Chondrocyte (in vitro differentiated cells): Measurements from ENCODE around the gene WDR93. TPM values are rescaled to one million over a fixed set of nuclear protein-coding genes. Genes with fewer than 3 reads are reported as not detected.
A peak's percentile ranks its signal among the peaks of the same experiment; 100 is the strongest.

ENCODE experiments used
- DNase-seq: peaks from one replicate; pipeline ENCODE4 v3.0.0; 2021; ENCODE audit warnings: mixed read lengths, low spot score
- H3K27ac Mint-ChIP-seq: one replicate; pipeline ENCODE4 v1.8.0; 2021; ENCODE audit warnings: mild to moderate bottlenecking, moderate library complexity, mixed read lengths; ENCODE audit not compliant: unreplicated experiment
- H3K27me3 Mint-ChIP-seq: 2 replicates; pipeline ENCODE4 v1.8.0; 2021; ENCODE audit warnings: low read depth, mixed read lengths
- H3K36me3 Mint-ChIP-seq: 2 replicates; pipeline ENCODE4 v1.8.0; 2021; ENCODE audit warnings: low read depth, mixed read lengths
- H3K4me1 Mint-ChIP-seq: 2 replicates; pipeline ENCODE4 v1.8.0; 2021; ENCODE audit warnings: low read depth, mild to moderate bottlenecking, mixed read lengths
- H3K4me3 Mint-ChIP-seq: one replicate; pipeline ENCODE4 v1.8.0; 2021; ENCODE audit warnings: mild to moderate bottlenecking, moderate library complexity, mixed read lengths; ENCODE audit not compliant: unreplicated experiment
- H3K9me3 Mint-ChIP-seq: 2 replicates; pipeline ENCODE4 v1.8.0; 2021; ENCODE audit warnings: low read depth, mixed read lengths
- CTCF ChIP-seq: fragments of 200-600 bp; sonication (generic); IDR thresholded peaks from 2 replicates; pipeline ENCODE4 v1.5.0; 2021; ENCODE audit warnings: antibody characterized with exemption, mild to moderate bottlenecking, moderate library complexity
- total RNA-seq: library from RNA; stranded (reverse); gene quantifications from 3 replicates; pipeline ENCODE4 v1.2.1, GENCODE V29; 2021

The WDR93 gene
- total RNA-seq, 1 donor from 2014 or later: not detected

- no peak overlapping the region for H3K27ac Mint-ChIP-seq
- H3K4me3 Mint-ChIP-seq: no peak overlapping the region
- H3K27me3 Mint-ChIP-seq: no peaks in the 10 kb centered on the region
- H3K9me3 Mint-ChIP-seq: no peaks in the 10 kb centered on the region
- no peaks in the 10 kb centered on the region for H3K36me3 Mint-ChIP-seq
- no peak for DNase-seq
- peaks cover 23% of the 10 kb centered on the region for H3K4me1 Mint-ChIP-seq
- TF ChIP-seq CTCF: no peak
Measured at GRCh38 chr15:89669309-89669865, 21.2 kb upstream of the WDR93 start.

GRCh38 chr15:89669941-89670340 lies 20.7 kb upstream of the WDR93 start:
- Mint-ChIP-seq H3K9me3 (no peaks in the 10 kb centered on the region), H3K27ac (no peak overlapping the region), H3K4me3 (no peak overlapping the region), H3K36me3 (no peaks in the 10 kb centered on the region), H3K27me3 (no peaks in the 10 kb centered on the region), H3K4me1 (peaks cover 19% of the 10 kb centered on the region)
- DNase-seq: no peak
- no peak for TF ChIP-seq CTCF

- Mint-ChIP-seq H3K36me3 (no peaks in the 10 kb centered on the region), H3K27ac (no peak overlapping the region), H3K27me3 (no peaks in the 10 kb centered on the region), H3K4me3 (no peak overlapping the region), H3K9me3 (no peaks in the 10 kb centered on the region), H3K4me1 (peaks cover 16% of the 10 kb centered on the region)
- no peak for TF ChIP-seq CTCF
- DNase-seq: no peak
Measured at GRCh38 chr15:89670971-89671560, 19.5 kb upstream of the WDR93 start.

- no peak overlapping the region for H3K27ac Mint-ChIP-seq
- peaks cover 16% of the 10 kb centered on the region for H3K4me1 Mint-ChIP-seq
- no peak overlapping the region for H3K4me3 Mint-ChIP-seq
- no peaks in the 10 kb centered on the region for H3K36me3 Mint-ChIP-seq
- H3K9me3 Mint-ChIP-seq: no peaks in the 10 kb centered on the region
- DNase-seq: no peak
- H3K27me3 Mint-ChIP-seq: no peaks in the 10 kb centered on the region
- TF ChIP-seq CTCF: no peak
Measured at GRCh38 chr15:89671687-89672086, 18.9 kb upstream of the WDR93 start.

GRCh38 chr15:89672221-89673164 lies 18.1 kb upstream of the WDR93 start:
- H3K9me3 Mint-ChIP-seq: no peaks in the 10 kb centered on the region
- H3K27me3 Mint-ChIP-seq: no peaks in the 10 kb centered on the region

More at GRCh38 chr15:89672221-89673164, 18.1 kb upstream of the WDR93 start:
- peak overlapping the region; percentile 61 for H3K27ac Mint-ChIP-seq
- H3K4me3 Mint-ChIP-seq: no peak overlapping the region
- no peaks in the 10 kb centered on the region for H3K36me3 Mint-ChIP-seq
- H3K4me1 Mint-ChIP-seq: peaks cover 16% of the 10 kb centered on the region
- no peak for TF ChIP-seq CTCF
- DNase-seq: no peak
